HG02623 (cell line): ENCODE results near the gene ACTG2.

Source experiments
- ATAC-seq: cut with Tn5 transposase; IDR thresholded peaks from one replicate; pipeline ENCODE4 v1.9.1; 2021; ENCODE audit warnings: moderate library complexity; ENCODE audit not compliant: unreplicated experiment

The ACTG2 gene

DNA sequence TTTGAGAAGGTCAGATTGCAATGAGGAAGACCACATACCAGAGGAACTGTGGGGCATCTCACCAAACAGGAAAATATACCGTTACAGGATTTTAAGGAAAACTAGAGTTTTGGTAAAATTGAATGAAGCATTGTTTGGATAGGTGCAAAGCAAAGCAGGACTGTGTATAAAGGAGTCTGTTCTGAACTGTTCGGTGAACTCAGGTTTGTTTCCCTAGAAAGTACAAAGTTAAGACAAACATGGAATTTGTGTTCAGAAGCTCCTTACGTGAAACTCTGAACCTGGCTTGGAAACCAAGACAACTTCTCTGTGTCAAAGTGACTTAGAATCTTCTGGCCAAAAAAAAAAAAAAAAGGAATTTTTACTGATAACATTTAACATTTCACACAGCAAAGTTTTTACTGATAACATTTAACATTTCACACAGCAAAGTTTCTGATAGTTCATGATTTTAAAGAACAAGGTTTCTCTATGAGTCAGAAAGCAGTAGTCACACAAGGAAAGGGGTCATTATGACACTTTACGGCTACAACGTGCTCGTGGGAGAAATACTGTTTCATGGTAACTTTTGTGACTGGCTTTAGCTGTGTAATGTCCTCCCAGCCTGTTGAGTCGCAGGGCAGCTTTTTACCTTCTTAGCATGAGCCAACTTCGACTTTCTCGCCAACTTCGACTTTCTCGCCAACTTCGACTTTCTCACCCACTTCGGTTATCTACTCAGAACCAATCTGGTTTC lies 70.7 kb downstream of the ACTG2 start:
- peak; percentile 52 for ATAC-seq

DNA sequence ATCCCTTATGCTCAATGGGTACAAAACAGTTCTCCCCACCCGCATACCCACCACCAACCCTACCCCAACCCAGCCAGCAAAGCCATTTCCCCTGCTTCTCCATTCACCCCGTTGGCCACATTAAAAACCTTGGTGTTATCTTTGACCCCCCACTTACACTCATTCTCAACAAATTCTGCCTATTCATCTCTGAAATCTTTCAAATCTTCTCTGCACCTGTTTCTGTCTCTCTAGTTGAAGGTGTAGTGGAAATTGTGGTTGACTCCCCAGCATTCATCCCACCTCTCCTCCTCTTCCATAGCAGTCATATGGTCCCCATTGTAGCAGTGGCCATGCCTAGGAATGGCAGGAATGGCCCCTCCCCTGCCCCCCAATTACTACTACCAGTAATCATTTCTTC lies 71.4 kb downstream of the ACTG2 start:
- no peak for ATAC-seq

DNA sequence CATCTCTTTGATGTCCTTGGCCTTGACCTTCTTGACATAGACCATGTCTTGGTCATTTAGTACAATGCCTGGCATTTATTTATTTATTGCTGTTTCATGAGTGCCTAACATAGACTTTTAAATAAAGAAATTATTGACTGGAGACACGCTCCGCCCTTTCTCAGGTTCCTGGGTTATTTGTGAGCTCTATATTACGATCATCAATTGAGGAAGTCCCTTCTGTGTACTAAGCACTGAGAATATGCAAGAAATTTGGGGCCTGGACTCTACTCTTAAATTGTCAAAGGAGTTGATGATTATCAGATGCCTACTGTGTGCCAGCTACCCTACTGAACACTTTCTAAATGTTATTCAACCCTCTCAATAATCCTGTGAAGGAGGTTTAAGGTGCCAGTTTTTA lies 72.2 kb downstream of the ACTG2 start:
- no peak for ATAC-seq

DNA sequence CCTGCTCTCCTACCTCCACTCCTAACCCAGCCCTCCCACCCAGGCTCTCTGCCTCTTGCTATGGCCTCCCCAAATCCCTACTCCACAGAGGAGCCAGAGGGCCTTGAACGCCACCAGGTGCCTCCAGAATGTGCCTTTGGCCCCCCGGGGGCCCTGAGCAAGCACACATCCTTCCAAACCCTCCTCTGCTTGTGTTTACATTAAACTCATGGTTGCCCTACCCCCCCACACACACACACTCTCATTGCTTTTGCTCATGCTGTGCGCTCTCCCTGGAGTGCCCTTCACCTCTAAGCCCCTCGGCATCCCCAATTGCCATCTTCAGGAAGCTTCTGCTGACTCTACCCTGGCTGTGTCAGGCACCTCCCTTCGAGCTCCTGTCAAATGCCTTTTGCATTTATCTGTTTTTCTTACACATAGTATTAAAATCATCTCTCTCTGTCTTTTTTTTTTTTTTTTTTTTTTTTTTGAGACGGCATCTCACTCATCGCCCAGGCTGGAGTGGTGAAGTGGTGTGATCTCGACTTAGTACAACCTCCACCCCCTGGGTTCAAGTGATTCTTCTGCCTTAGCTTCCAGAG lies 75.6 kb downstream of the ACTG2 start:
- ATAC-seq: no peak

DNA sequence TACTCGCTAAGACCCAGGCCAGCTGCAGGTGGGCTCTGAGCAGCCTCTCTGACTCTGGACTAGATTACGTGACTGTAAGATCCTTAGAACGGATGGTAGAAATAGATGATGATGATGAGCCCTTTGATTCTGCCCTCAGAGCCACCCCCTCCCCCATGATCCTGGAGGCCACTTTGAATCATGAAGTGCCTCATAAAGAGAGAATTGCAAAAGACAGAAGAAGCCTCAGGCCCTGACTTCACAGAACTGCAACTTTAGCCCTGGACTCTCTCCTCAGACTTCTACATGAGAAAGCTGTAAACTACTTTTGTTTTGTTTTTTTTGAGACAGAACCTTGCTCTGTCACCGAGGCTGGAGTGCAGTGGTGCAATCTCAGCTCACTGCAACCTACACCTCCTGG lies 76.5 kb downstream of the ACTG2 start:
- ATAC-seq: no peak
